Neural cell (in vitro differentiated cells): Measurements from ENCODE around the gene GPRIN3.

Experiments used
- CTCF ChIP-seq: fragments of 450-650 bp; IDR thresholded peaks from 2 replicates; pipeline ENCODE4 v1.5.1; 2014; ENCODE audit warnings: antibody characterized with exemption, mild to moderate bottlenecking, moderate library complexity; ENCODE audit not compliant: poor library complexity, severe bottlenecking
- EP300 ChIP-seq: fragments of 450-650 bp; conservative IDR thresholded peaks from 2 replicates; pipeline ENCODE4 v1.6.1; 2014; ENCODE audit warnings: antibody characterized with exemption, mild to moderate bottlenecking, moderate library complexity; ENCODE audit not compliant: poor library complexity, severe bottlenecking
- EZH2 ChIP-seq: fragments of 200-600, 300-800 bp; shearing (Covaris generic), sonication (generic); IDR thresholded peaks from 2 replicates; pipeline ENCODE4 v1.6.1; 2014; ENCODE audit warnings: antibody characterized with exemption, low read length, borderline replicate concordance, mild to moderate bottlenecking; ENCODE audit not compliant: insufficient read depth, poor library complexity, severe bottlenecking
- MXI1 ChIP-seq: fragments of 450-650 bp; conservative IDR thresholded peaks from 2 replicates; pipeline ENCODE4 v1.6.1; 2014; ENCODE audit warnings: antibody characterized with exemption, mild to moderate bottlenecking; ENCODE audit not compliant: poor library complexity, severe bottlenecking
- POLR2AphosphoS5 ChIP-seq: IDR thresholded peaks from 2 replicates; pipeline ENCODE4 v1.6.1; 2012
- REST ChIP-seq: IDR thresholded peaks from 2 replicates; pipeline ENCODE4 v1.6.1; 2012; ENCODE audit warnings: borderline replicate concordance
- SMC3 ChIP-seq: fragments of 450-650 bp; conservative IDR thresholded peaks from 2 replicates; pipeline ENCODE4 v1.6.1; 2014; ENCODE audit warnings: antibody characterized with exemption, mild to moderate bottlenecking, moderate library complexity; ENCODE audit not compliant: poor library complexity
- TAF1 ChIP-seq: IDR thresholded peaks from 2 replicates; pipeline ENCODE4 v1.6.1; 2012; ENCODE audit warnings: low read depth

GRCh38 chr4:89214308-89214707 lies 93.3 kb downstream of the GPRIN3 start:
- TF ChIP-seq CTCF (no peak), MXI1 (no peak), SMC3 (no peak), REST (no peak), POLR2AphosphoS5 (no peak), EZH2 (no peak), EP300 (no peak), TAF1 (no peak)
